ENCODE data around the gene OXCT2.
"Not testable (repeated sequence)": the region's sequence is repeated elsewhere in the genome, so short reads cannot be mapped to it uniquely, and the experiment has no call there.

Gene OXCT2

DNA sequence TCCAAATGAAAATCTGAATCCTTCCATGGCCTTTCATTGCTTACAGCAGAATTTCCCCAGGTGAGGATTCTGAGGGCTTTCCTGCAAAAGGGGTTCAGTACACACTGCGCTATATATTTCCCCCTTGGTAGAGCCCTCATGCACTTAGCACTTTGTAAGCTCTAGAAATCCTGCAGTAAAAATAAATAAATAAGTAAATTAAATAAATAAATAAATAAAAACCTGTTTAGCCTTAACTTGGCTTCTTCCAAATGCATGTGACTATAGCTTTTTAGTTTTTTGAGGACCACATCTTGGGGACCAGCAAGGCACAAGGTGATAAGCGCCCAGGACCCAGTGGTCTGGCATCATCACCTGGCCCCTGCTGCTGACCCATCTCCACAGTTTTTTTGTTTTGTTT lies 20.7 kb upstream of the OXCT2 start:
- H3K4me3 ChIP-seq (replicated peaks; ENCODE audit: low read depth, low read length), result no peak overlapping the region
- TF ChIP-seq, protein P1, sequence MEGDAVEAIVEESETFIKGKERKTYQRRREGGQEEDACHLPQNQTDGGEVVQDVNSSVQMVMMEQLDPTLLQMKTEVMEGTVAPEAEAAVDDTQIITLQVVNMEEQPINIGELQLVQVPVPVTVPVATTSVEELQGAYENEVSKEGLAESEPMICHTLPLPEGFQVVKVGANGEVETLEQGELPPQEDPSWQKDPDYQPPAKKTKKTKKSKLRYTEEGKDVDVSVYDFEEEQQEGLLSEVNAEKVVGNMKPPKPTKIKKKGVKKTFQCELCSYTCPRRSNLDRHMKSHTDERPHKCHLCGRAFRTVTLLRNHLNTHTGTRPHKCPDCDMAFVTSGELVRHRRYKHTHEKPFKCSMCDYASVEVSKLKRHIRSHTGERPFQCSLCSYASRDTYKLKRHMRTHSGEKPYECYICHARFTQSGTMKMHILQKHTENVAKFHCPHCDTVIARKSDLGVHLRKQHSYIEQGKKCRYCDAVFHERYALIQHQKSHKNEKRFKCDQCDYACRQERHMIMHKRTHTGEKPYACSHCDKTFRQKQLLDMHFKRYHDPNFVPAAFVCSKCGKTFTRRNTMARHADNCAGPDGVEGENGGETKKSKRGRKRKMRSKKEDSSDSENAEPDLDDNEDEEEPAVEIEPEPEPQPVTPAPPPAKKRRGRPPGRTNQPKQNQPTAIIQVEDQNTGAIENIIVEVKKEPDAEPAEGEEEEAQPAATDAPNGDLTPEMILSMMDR (IDR thresholded peaks at IDR 0.05; ENCODE audit: low read length, missing control alignments), result no peak
- DNase-seq (ENCODE audit: low read depth), result no peak

DNA sequence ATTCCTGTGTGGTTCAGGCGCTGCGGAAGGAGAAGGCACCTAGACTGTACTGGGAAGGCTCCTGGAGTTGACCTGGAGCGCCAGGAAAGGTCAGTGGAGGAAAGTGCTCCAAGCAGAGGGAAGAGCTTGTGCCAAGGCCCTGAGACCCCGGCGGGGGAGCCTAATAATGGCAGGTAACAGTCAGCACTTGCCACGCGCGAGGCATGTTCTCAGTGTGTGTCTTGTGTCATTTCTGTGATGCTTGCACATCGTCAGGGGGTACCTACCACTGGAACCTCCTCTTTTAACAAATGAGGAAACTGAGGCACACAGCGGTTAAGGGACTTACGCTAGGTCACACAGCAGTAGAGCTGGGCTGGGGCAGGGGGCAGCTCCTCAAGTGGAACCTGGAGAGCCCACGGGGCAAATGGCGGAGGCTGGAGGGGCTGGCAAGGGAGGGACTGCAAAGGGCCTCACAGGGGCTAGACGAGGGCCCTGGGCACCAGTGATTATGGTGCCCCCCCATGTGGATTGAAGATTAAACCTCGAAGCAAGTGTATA lies 18.5 kb upstream of the OXCT2 start:
- no peak overlapping the region for H3K4me3 ChIP-seq (replicated peaks; ENCODE audit: low read depth, low read length)
- no peak for DNase-seq (ENCODE audit: low read depth)
- TF ChIP-seq, protein P1 (IDR thresholded peaks at IDR 0.05; ENCODE audit: low read length, missing control alignments), result no peak

DNA sequence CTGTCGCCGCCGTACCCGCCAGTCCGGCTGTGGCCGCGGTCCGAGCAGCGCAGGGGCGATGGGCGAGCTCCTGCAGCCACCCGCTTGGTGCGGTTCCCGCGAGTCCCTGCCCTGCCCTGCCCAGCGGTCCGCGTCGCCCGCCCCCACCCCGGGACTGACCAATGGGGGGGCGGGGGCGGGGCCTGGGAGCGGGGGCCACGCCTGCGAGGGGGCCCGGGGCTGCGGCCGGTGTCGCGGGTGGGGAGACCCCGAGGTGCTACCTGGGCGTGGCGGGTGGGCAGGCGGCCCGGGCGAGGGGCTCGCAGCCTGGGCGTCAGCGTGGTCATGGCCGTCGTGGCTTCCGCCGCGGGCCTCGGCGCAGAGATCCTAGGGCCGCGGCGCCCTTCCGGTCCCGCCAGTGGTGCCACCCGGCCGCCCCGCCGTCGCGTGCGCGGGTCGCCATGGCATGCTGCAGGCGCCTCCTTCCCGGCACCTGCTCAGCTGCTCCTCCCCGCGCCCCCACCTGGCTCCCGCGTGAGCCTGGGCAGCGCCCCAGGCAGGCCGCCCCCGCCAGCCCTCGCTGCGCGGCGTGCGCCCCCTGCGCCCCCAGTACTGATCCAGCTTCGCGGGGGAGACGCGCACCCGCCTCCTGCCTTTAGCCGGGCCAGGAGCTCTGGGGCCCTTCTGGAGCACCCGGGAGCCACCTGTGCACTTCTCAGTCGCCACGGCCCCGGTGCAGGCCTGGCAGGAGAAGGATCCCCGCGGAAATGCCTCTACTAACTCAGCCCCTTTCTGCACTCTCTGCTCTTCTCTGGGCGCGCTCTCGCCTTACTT lies 17.8 kb upstream of the OXCT2 start, which contains the start of gene BMP8B:
BMP8B (minus strand) TSS at position 108 of the 813 bp plus-strand sequence. CDS start 380 bp downstream, outside the sequence.
- no peak within 1 kb of the TSS for H3K4me3 ChIP-seq (replicated peaks; ENCODE audit: low read depth, low read length)
- DNase-seq (ENCODE audit: low read depth), result no peak
- TF ChIP-seq, protein P1 (IDR thresholded peaks at IDR 0.05; ENCODE audit: low read length, missing control alignments), result no peak

DNA sequence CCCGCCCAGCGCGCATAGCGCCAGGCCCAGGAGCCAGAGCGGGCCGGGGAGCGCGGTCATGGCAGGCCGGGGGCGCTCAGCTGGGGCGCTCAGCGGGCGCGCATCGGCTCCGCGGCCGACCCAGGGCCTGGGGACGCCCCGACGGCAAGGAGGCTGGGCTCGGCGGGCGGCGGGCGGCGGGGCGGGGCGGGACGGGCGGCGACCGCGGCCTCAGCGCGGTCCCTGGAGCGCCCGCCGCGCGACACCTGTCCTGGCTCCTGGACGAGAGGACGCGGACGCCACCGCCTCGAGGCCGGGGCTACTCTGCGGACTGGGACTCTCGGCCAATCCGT lies 17.2 kb upstream of the OXCT2 start:
- no peak overlapping the region for H3K4me3 ChIP-seq (replicated peaks; ENCODE audit: low read depth, low read length)
- TF ChIP-seq, protein P1 (IDR thresholded peaks at IDR 0.05; ENCODE audit: low read length, missing control alignments), result no peak

DNA sequence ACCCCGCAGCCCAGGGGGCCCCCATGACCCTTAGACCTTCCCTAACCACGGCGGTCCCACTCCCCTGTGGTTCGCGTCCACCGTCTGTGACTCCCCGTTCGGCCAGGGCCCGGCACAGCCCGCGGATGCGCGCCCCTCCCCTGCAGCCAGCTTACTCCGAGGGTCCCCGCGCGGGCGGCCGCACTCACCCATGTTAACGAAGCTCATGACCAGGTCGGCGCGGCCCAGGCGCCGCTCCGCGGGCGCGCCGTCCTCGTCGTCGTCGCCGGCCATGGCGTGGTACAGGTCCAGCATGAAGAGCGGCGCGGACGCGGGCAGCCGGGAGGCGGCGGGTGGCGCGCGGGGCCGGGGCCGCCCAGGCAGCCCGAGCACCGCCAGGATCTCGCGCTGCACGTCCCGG lies 16.8 kb upstream of the OXCT2 start:
- DNase-seq (ENCODE audit: low read depth); H3K4me3 ChIP-seq (replicated peaks; ENCODE audit: low read depth, low read length): not testable (repeated sequence)

More for the DNA sequence above, 17.2 kb upstream of the OXCT2 start:
- DNase-seq (ENCODE audit: low read depth), result no peak

DNA sequence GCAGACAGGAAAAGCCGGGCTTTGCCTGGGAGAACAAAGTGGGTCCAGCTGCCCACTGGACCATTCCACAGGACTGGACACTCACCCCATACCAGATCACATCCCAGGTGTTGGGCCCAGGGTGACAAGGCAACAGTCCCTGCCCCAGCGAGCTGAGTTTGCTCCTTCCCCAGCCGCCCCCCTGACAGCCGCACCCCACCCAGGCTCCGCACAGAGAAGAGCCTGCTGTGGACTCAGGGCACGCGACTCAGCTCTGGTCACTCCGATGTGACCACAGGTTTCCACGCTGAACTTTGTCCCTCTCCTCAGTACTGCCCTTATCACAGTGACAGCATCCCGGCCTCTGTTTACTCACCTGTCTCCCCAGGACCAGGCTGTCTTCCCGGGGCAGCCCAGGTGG lies 16.3 kb upstream of the OXCT2 start:
- DNase-seq (ENCODE audit: low read depth), result no peak
- H3K4me3 ChIP-seq (replicated peaks; ENCODE audit: low read depth, low read length), result no peak overlapping the region
- TF ChIP-seq, protein P1 (IDR thresholded peaks at IDR 0.05; ENCODE audit: low read length, missing control alignments), result no peak

DNA sequence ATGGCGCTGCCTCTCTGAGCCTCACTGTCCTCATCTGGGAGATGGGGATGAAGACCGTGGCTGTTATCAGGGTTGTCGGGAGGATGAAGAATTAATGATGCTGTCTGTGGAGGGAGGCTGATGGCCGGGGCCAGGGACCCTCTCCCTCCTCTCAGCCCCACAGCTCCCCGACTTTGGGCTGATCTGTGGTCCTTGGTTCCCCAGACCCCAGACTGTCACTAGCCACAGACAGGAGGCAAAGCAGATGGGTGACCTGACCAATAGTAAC lies 15.9 kb upstream of the OXCT2 start:
- DNase-seq (ENCODE audit: low read depth); H3K4me3 ChIP-seq (replicated peaks; ENCODE audit: low read depth, low read length): not testable (repeated sequence)

DNA sequence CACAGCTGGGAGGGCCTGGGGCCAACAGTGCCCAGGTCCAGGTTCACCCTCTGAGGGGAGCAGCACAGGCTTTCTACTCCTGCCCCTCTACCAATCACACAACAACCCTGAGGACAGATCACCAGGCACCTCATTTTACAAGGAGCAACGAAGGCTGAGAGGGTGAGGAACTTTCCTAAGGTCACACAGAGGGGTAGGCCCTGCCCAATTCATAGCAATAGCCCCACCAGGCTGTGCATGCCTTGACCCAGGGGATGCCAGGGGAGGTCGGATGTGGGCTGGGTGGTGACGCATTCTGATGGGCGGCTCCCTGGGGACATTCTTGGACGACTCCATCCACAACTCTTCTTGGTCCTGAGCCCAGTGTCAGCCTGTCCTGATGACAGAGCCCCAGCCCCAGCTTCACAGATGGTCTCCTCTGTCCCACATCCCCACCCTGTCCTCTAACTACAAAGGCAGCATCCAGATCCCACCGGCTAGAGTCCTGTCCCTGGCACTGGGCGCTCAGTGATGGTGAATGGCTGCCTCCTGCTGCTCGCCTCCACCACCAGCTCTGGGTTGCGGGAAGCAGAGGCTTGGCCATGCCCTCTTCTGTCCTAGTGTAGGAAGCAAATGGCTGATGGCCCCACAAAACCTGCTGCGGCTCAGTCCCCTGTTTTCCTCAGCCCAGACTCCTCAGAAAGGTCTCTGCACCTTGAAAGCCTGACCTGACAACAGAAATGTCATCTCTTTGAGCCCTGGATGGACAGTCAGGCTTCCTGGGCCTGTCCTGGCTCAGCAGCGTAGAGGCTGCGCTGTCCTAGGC lies 15.4 kb upstream of the OXCT2 start:
- not testable (repeated sequence) for H3K4me3 ChIP-seq (replicated peaks; ENCODE audit: low read depth, low read length); DNase-seq (ENCODE audit: low read depth)

DNA sequence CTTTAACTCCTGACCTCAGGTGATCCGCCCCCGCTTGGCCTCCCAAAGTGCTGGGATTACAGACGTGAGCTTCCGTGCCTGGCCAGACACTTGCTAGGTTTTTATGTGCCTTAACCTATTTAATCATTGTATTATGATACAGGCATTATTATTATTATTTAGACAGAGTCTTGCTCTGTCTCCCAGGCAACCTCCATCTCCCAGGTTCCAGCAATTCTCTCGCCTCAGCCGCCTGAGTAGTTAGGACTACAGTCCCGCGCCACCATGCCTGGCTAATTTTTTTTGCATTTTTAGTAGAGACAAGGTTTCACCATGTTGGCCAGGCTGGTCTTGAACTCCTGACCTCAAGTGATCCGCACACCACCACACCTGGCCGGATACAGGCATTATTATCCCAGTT lies 11.5 kb upstream of the OXCT2 start:
- not testable (repeated sequence) for DNase-seq (ENCODE audit: low read depth); H3K4me3 ChIP-seq (replicated peaks; ENCODE audit: low read depth, low read length)
